Transverse colon (tissue), 3 donors: ENCODE data around the gene ACAD11.

Experiments used
- EP300 ChIP-seq: sonication (generic); formaldehyde crosslinking; IDR thresholded peaks from one replicate; pipeline ENCODE4 v1.6.1; 2017; ENCODE audit warnings: antibody characterized with exemption, low read depth
- POLR2AphosphoS5 ChIP-seq, 3 donors: sonication (generic); formaldehyde crosslinking; IDR thresholded peaks; one replicate each; pipeline ENCODE4 v1.6.1; 2016; ENCODE audit warnings: antibody characterized with exemption in 3 of 3

GRCh38 chr3:132650153-132650552, 9.5 kb downstream of the ACAD11 start:
- TF ChIP-seq EP300 (no peak), POLR2AphosphoS5 (IDR thresholded peaks at IDR 0.05) (no peak)
